ENCODE results near the gene CYREN. TPM values are rescaled to one million over a fixed set of nuclear protein-coding genes. Genes with fewer than 3 reads are reported as not detected.
"Not testable (repeated sequence)": the region's sequence is repeated elsewhere in the genome, so short reads cannot be mapped to it uniquely, and the experiment has no call there.

CYREN gene
- total RNA-seq, 1 experiment from 2014 or later: 49.6 TPM

DNA sequence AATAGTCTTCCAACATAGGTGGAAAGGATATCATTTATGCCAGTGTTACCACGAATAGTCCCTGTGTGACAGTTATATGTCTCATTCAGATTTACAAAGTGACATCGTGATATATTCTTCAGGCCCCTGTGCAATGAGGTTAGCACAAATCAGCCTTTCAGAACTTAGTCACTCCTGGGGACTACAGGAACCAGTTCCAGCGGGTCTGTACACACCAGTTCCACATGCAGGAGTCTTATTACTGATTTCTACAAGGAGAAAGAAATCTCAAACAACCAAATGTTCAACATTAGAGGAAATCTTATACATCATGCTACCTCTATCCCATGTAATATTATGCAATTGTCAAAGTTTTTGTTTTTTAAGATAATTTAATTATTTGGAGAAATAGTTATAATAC, 45.2 kb upstream of the CYREN start:
- no TSS peak for BruUV-seq (replicated peaks)
- intact Hi-C loops (cut with micrococcal nuclease; ENCODE audit: unreplicated experiment) (no loop called here), in situ Hi-C loops (cut with HindIII; ENCODE audit: low pct_unique_long_range_greater_than_20kb, low sequenced_read_pairs) (no loop called here)
- no peaks in the 10 kb centered on the region; the same call in 1 of the 2 replicates for H3K27me3 ChIP-seq (ENCODE audit: control insufficient read depth, insufficient read depth, low read length)
- peaks cover under 1% of the 10 kb centered on the region for H3K4me1 ChIP-seq (ENCODE audit: control insufficient read depth, insufficient read depth, low read length)
- no peak overlapping the region for H3K27ac ChIP-seq (ENCODE audit: low read length)
- no peaks in the 10 kb centered on the region for H3K36me3 ChIP-seq (ENCODE audit: control insufficient read depth, insufficient read depth, low read length)
- ATAC-seq (no peak), DNase-seq (ENCODE audit: low read depth, low spot score) (no peak)
- no peak overlapping the region for H3K4me3 ChIP-seq (ENCODE audit: low read depth in 2 of 2, low read length in 2 of 2)
- ChIA-PET POLR2A (no interaction called here), CTCF (no interaction called here)
- no peaks in the 10 kb centered on the region for H3K9me3 ChIP-seq (ENCODE audit: control insufficient read depth, insufficient read depth, low read depth, low read length)
- TF ChIP-seq TCF7L2 (IDR thresholded peaks at IDR 0.05; ENCODE audit: low read depth, low read length): no peak

DNA sequence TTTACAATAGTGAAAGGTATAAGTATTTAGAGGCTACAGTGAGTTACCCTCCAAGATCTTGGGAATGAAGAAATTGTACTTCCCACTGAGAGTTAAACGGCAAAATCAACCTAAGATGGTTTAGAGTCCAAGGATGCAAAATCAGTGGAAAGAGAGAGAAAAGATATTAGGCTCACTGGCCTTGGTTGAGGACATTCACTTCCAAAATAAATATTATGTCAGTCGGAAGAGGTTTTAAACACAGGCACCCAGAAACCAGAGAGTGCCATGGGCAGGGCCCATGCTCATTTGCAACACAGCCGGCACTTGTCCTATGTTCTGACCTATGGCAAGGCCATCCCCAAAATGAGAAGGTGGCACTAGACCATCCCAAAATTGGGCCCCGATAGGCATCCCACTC, 44.7 kb upstream of the CYREN start:
- peaks cover 4% of the 10 kb centered on the region for H3K4me1 ChIP-seq (ENCODE audit: control insufficient read depth, insufficient read depth, low read length)
- no peaks in the 10 kb centered on the region; the same call in 1 of the 2 replicates for H3K27me3 ChIP-seq (ENCODE audit: control insufficient read depth, insufficient read depth, low read length)
- H3K36me3 ChIP-seq (ENCODE audit: control insufficient read depth, insufficient read depth, low read length): no peaks in the 10 kb centered on the region
- H3K27ac ChIP-seq (ENCODE audit: low read length): no peak overlapping the region
- CTCF ChIA-PET: no interaction called here
- DNase-seq (ENCODE audit: low read depth, low spot score): no peak
- POLR2A ChIA-PET: no interaction called here
- no peak for ATAC-seq
- intact Hi-C loops (cut with micrococcal nuclease; ENCODE audit: unreplicated experiment): no loop called here
- H3K4me3 ChIP-seq (ENCODE audit: low read depth in 2 of 2, low read length in 2 of 2): no peak overlapping the region
- TF ChIP-seq, protein P1, sequence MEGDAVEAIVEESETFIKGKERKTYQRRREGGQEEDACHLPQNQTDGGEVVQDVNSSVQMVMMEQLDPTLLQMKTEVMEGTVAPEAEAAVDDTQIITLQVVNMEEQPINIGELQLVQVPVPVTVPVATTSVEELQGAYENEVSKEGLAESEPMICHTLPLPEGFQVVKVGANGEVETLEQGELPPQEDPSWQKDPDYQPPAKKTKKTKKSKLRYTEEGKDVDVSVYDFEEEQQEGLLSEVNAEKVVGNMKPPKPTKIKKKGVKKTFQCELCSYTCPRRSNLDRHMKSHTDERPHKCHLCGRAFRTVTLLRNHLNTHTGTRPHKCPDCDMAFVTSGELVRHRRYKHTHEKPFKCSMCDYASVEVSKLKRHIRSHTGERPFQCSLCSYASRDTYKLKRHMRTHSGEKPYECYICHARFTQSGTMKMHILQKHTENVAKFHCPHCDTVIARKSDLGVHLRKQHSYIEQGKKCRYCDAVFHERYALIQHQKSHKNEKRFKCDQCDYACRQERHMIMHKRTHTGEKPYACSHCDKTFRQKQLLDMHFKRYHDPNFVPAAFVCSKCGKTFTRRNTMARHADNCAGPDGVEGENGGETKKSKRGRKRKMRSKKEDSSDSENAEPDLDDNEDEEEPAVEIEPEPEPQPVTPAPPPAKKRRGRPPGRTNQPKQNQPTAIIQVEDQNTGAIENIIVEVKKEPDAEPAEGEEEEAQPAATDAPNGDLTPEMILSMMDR (IDR thresholded peaks at IDR 0.05): no peak
- TF ChIP-seq SIN3A (IDR thresholded peaks at IDR 0.05; ENCODE audit: borderline replicate concordance, insufficient read depth, low read depth, low read length) (no peak), TCF7L2 (IDR thresholded peaks at IDR 0.05; ENCODE audit: low read depth, low read length) (no peak), POLR2AphosphoS5 (IDR thresholded peaks at IDR 0.05; ENCODE audit: low read depth, low read length) (no peak)
- TF ChIP-seq, protein P2, sequence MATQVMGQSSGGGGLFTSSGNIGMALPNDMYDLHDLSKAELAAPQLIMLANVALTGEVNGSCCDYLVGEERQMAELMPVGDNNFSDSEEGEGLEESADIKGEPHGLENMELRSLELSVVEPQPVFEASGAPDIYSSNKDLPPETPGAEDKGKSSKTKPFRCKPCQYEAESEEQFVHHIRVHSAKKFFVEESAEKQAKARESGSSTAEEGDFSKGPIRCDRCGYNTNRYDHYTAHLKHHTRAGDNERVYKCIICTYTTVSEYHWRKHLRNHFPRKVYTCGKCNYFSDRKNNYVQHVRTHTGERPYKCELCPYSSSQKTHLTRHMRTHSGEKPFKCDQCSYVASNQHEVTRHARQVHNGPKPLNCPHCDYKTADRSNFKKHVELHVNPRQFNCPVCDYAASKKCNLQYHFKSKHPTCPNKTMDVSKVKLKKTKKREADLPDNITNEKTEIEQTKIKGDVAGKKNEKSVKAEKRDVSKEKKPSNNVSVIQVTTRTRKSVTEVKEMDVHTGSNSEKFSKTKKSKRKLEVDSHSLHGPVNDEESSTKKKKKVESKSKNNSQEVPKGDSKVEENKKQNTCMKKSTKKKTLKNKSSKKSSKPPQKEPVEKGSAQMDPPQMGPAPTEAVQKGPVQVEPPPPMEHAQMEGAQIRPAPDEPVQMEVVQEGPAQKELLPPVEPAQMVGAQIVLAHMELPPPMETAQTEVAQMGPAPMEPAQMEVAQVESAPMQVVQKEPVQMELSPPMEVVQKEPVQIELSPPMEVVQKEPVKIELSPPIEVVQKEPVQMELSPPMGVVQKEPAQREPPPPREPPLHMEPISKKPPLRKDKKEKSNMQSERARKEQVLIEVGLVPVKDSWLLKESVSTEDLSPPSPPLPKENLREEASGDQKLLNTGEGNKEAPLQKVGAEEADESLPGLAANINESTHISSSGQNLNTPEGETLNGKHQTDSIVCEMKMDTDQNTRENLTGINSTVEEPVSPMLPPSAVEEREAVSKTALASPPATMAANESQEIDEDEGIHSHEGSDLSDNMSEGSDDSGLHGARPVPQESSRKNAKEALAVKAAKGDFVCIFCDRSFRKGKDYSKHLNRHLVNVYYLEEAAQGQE (IDR thresholded peaks at IDR 0.05; ENCODE audit: insufficient read depth in 1 of 2, low read depth in 2 of 2, low read length in 1 of 2): no peak
- no TSS peak for BruUV-seq (replicated peaks)
- no peaks in the 10 kb centered on the region for H3K9me3 ChIP-seq (ENCODE audit: control insufficient read depth, insufficient read depth, low read depth, low read length)
- in situ Hi-C loops (cut with HindIII; ENCODE audit: low pct_unique_long_range_greater_than_20kb, low sequenced_read_pairs): no loop called here

DNA sequence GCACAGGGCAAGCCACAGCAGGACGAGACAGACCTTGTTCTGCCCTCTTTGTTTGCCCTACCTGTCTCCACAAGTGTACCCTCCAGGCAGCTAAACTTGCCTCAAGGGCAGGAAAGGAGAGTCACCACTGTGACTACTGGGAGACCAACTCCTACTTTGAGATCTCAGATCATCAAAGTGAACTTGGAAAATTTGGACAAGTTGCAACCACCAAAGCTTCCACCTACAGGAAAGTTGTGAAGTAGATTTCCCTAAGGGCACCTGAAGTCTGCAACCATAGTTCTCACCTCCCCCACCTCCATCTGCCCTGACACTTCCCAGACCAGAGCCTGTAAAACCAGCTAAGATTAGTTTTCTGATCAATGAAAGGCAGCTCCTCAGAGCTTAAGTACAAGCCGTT, 43.3 kb upstream of the CYREN start:
- ATAC-seq (no peak), DNase-seq (ENCODE audit: low read depth, low spot score) (no peak)
- Histone ChIP-seq H3K4me1 (ENCODE audit: control insufficient read depth, insufficient read depth, low read length) (peaks cover 4% of the 10 kb centered on the region), H3K27ac (ENCODE audit: low read length) (no peak overlapping the region), H3K36me3 (ENCODE audit: control insufficient read depth, insufficient read depth, low read length) (no peaks in the 10 kb centered on the region), H3K9me3 (ENCODE audit: control insufficient read depth, insufficient read depth, low read depth, low read length) (no peaks in the 10 kb centered on the region), H3K4me3 (ENCODE audit: low read depth in 2 of 2, low read length in 2 of 2) (no peak overlapping the region), H3K27me3 (ENCODE audit: control insufficient read depth, insufficient read depth, low read length) (no peaks in the 10 kb centered on the region)
- intact Hi-C loops (cut with micrococcal nuclease; ENCODE audit: unreplicated experiment) (no loop called here), in situ Hi-C loops (cut with HindIII; ENCODE audit: low pct_unique_long_range_greater_than_20kb, low sequenced_read_pairs) (no loop called here)
- TF ChIP-seq POLR2AphosphoS5 (IDR thresholded peaks at IDR 0.05; ENCODE audit: low read depth, low read length) (no peak), TCF7L2 (IDR thresholded peaks at IDR 0.05; ENCODE audit: low read depth, low read length) (no peak)
- TF ChIP-seq, protein P2 (IDR thresholded peaks at IDR 0.05; ENCODE audit: insufficient read depth in 1 of 2, low read depth in 2 of 2, low read length in 1 of 2): no peak
- POLR2A ChIA-PET: no interaction called here
- CTCF ChIA-PET: no interaction called here
- no TSS peak for BruUV-seq (replicated peaks)

DNA sequence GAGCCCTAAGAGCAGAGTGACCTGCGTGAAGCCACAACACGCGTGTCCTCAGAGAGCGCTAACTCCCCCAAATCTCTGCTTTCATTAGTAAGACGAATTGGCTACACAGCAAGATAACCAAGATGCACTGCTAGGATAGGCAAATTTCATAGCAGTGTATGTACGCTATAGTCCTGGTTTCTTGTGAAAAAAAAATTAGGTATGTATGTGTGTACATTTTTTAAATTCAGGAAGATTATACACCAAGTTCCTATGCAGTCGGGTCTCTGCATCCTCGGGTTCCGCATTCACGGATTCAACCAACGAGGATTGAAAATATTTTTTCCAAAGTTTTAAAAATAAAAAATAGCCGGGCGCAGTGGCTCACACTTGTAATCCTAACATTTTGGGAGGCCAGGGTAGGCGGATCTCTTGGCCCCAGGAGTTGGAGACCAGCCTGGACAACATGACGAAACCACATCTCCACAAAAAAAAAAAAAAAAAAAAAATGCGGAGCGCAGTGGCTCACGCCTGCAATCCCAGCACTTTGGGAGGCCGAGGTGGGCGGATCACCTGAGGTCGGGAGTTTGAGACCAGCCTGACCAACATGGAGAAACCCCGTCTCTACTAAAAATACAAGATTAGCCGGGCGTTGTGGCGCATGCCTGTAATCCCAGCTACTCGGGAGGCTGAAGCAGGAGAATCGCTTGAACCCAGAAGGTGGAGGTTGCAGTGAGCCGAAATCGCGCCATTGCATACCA, 41.6 kb upstream of the CYREN start:
- Histone ChIP-seq H3K4me3 (ENCODE audit: low read depth in 2 of 2, low read length in 2 of 2) (peak overlapping the region; percentile 81 to 86), H3K27ac (ENCODE audit: low read length) (peak overlapping the region; percentile 58)
- in situ Hi-C loops (cut with HindIII; ENCODE audit: low pct_unique_long_range_greater_than_20kb, low sequenced_read_pairs); CTCF ChIA-PET; H3K27me3 ChIP-seq (ENCODE audit: control insufficient read depth, insufficient read depth, low read length); H3K36me3 ChIP-seq (ENCODE audit: control insufficient read depth, insufficient read depth, low read length); BruUV-seq (replicated peaks); ATAC-seq; DNase-seq (ENCODE audit: low read depth, low spot score); intact Hi-C loops (cut with micrococcal nuclease; ENCODE audit: unreplicated experiment); H3K9me3 ChIP-seq (ENCODE audit: control insufficient read depth, insufficient read depth, low read depth, low read length); POLR2A ChIA-PET; H3K4me1 ChIP-seq (ENCODE audit: control insufficient read depth, insufficient read depth, low read length): not testable (repeated sequence)

Measured in Panc1 (cell line).